ENCODE data around the gene LRATD1.

Gene LRATD1

GRCh38 chr2:14633461-14634181 is 1.1 kb downstream of the LRATD1 start:
- DNase-seq, result no peak

- peak in 1 of 5 experiments; percentile 9 for DNase-seq
Observed at GRCh38 chr2:14634182-14634488, 1.6 kb downstream of the LRATD1 start.

- no peak for DNase-seq
Observed at GRCh38 chr2:14634489-14635390, 2.2 kb downstream of the LRATD1 start.

- no peak for DNase-seq
Observed at GRCh38 chr2:14635391-14635871, 2.9 kb downstream of the LRATD1 start.

- no peak for DNase-seq
Observed at GRCh38 chr2:14638488-14638887, 6.0 kb downstream of the LRATD1 start.

GRCh38 chr2:14641116-14641515 is 8.6 kb downstream of the LRATD1 start:
- no peak for DNase-seq

GRCh38 chr2:14642499-14642898 is 10.0 kb downstream of the LRATD1 start:
- no peak for DNase-seq

GRCh38 chr2:14647714-14648113 is 15.2 kb downstream of the LRATD1 start:
- no peak for DNase-seq

GRCh38 chr2:14650066-14650465 is 17.5 kb downstream of the LRATD1 start:
- no peak for DNase-seq

- peak in 1 of 5 experiments; percentile 23 for DNase-seq
Observed at GRCh38 chr2:14654835-14655282, 22.3 kb downstream of the LRATD1 start.

GRCh38 chr2:14656146-14656545 is 23.6 kb downstream of the LRATD1 start:
- DNase-seq, result no peak

- no peak for DNase-seq
Observed at GRCh38 chr2:14661163-14661562, 28.6 kb downstream of the LRATD1 start.

- DNase-seq, result no peak
Observed at GRCh38 chr2:14673351-14673875, 40.9 kb downstream of the LRATD1 start.

- no peak for DNase-seq
Observed at GRCh38 chr2:14675489-14675888, 43.0 kb downstream of the LRATD1 start.

GRCh38 chr2:14676371-14676770 is 43.9 kb downstream of the LRATD1 start:
- DNase-seq, result no peak

- no peak for DNase-seq
Observed at GRCh38 chr2:14677039-14677438, 44.5 kb downstream of the LRATD1 start.

GRCh38 chr2:14678761-14679160 is 46.2 kb downstream of the LRATD1 start:
- no peak for DNase-seq

- no peak for DNase-seq
Observed at GRCh38 chr2:14681608-14682007, 49.1 kb downstream of the LRATD1 start.
